ENCODE results near the gene PTCD1. TPM values are rescaled to one million over a fixed set of nuclear protein-coding genes. Genes with fewer than 3 reads are reported as not detected.

The PTCD1 gene
- total and polyA plus RNA-seq, 2 of the 8 experiments (the other 6 are each of a cell fraction or from before 2014, with no cell fraction given) = 7.5 to 7.6 TPM

- TF ChIP-seq CHD7 (IDR thresholded peaks at IDR 0.05; ENCODE audit: insufficient replicate concordance, low read length) (no peak), ASH2L (IDR thresholded peaks at IDR 0.05; ENCODE audit: low read length) (no peak), GTF2F1 (IDR thresholded peaks at IDR 0.05; ENCODE audit: borderline replicate concordance, low read depth, low read length) (no peak), RFX5 (IDR thresholded peaks at IDR 0.05; ENCODE audit: borderline replicate concordance, low read depth, low read length) (no peak), USF2 (IDR thresholded peaks at IDR 0.05; ENCODE audit: low read length) (no peak), FOSL1 (IDR thresholded peaks at IDR 0.05; ENCODE audit: insufficient read depth, low read depth, low read length) (no peak), RBBP5 (IDR thresholded peaks at IDR 0.05; ENCODE audit: borderline replicate concordance, low read depth, low read length) (no peak)
Observed at GRCh38 chr7:99422625-99423024, 16.0 kb downstream of the PTCD1 start (continued).
